ENCODE measurements around the gene FAF1. TPM values are rescaled to one million over a fixed set of nuclear protein-coding genes. Genes with fewer than 3 reads are reported as not detected.
A peak's percentile ranks its signal among the peaks of the same experiment; 100 is the strongest.

FAF1 gene
- total and polyA plus RNA-seq, 9 donors, result 23.1 to 76.0 (median 57.1) TPM

DNA sequence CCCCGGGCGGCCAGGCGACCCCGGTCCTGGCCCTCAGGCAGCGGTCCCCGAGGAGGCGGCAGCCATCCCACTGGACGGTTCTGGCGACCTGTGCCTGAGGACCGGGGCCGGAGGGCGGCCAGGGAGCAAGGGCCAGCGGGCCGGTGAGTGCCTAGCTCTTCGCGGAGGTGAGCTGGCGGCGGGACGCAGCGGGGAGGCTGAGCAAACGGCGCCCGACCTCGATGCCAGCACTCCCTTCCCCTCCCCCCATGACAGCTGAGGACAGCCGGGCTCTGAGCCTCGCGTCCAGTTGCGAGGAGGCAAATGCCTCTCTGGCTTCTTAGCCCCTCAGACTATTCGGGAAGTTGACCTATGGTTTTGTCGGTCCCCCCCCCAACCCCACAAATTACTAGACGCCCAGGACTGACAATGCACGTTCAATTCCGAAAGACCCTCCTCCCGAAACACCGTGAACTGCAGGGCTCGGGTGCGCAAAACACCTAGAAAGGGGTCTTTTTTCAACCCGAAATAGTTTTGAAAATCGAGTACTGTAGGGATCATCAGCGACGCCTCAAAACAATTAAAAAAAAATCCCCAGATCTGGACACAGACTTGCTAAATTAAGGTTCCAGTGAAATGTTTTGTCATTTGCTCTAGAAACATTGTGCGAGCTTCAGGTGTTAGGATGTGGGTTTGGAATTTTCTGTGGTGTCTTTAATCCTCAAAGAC lies 18.2 kb upstream of the FAF1 start:
- no peaks in the 10 kb centered on the region for H3K27me3 ChIP-seq
- intact Hi-C loops (cut with DNase I), result loop anchor here in 1 of 4 donors (10.0 kb wide), 1 partner anchor 1947 kb away; the partner anchor contains the start of genes ECHDC2 and SCP2
- H3K4me1 ChIP-seq (ENCODE audit: insufficient read depth), result peaks cover 5% of the 10 kb centered on the region
- 1 to 4% (median 2%) methylated on average over 33 to 42 of the region's 42 CpGs for WGBS, 3 donors
- DNase-seq, result peak; percentile 63 to 80 (median 77)
- no peaks in the 10 kb centered on the region for H3K9me3 ChIP-seq
- H3K27ac ChIP-seq, result peak overlapping the region; percentile 97 to 99
- H3K4me3 ChIP-seq, result peak overlapping the region; percentile 83
- no peaks in the 10 kb centered on the region for H3K36me3 ChIP-seq
- TF ChIP-seq, protein P1, sequence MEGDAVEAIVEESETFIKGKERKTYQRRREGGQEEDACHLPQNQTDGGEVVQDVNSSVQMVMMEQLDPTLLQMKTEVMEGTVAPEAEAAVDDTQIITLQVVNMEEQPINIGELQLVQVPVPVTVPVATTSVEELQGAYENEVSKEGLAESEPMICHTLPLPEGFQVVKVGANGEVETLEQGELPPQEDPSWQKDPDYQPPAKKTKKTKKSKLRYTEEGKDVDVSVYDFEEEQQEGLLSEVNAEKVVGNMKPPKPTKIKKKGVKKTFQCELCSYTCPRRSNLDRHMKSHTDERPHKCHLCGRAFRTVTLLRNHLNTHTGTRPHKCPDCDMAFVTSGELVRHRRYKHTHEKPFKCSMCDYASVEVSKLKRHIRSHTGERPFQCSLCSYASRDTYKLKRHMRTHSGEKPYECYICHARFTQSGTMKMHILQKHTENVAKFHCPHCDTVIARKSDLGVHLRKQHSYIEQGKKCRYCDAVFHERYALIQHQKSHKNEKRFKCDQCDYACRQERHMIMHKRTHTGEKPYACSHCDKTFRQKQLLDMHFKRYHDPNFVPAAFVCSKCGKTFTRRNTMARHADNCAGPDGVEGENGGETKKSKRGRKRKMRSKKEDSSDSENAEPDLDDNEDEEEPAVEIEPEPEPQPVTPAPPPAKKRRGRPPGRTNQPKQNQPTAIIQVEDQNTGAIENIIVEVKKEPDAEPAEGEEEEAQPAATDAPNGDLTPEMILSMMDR (IDR thresholded peaks at IDR 0.05), result no peak
- TF ChIP-seq POLR2A (IDR thresholded peaks at IDR 0.05), result no peak
- no peak for TF ChIP-seq EP300 (IDR thresholded peaks at IDR 0.05)

DNA sequence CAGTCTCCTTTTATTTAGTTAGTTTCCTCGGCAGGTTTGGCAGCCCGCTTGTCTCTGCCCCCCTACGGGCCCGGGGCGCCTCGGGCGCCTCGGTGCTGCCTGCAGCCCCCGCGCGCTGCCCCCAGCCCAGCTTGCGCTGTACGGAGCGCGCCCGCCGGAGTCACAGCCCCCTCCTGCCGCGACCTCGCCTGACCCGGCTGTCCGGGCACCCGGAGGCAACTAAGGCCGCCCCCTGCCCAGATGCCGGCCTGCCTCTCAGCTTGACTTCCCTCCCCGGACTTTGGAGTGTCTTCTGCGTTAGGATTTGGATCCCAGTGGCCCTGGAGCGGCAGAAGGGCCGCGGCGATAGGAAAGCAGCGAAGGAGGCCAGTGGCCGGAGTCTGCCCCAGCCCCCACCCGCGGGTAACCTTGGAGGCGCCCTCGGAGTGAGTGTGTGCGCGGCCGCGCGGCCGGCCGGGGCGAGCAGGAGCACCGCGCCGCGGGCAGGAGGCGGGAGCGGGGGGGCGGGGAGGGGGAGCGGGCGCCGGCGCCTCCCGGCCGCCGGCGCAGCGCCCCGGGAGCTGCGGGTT lies 17.6 kb upstream of the FAF1 start:
- H3K4me3 ChIP-seq, result peak overlapping the region; percentile 83
- no peaks in the 10 kb centered on the region for H3K36me3 ChIP-seq
- peak overlapping the region; percentile 97 to 99 for H3K27ac ChIP-seq
- H3K9me3 ChIP-seq, result no peaks in the 10 kb centered on the region
- WGBS, 3 donors, result 0 to 2% (median 1%) methylated on average over 36 to 63 of the region's 63 CpGs
- DNase-seq, result peak; percentile 70 to 86 (median 82)
- H3K4me1 ChIP-seq (ENCODE audit: insufficient read depth), result peaks cover 5% of the 10 kb centered on the region
- intact Hi-C loops (cut with DNase I), result loop anchor here in 1 of 4 donors (10.0 kb wide), 1 partner anchor 1947 kb away; the partner anchor contains the start of genes ECHDC2 and SCP2
- TF ChIP-seq, protein P1 (IDR thresholded peaks at IDR 0.05), result no peak
- TF ChIP-seq EP300 (IDR thresholded peaks at IDR 0.05), result no peak
- no peak for TF ChIP-seq POLR2A (IDR thresholded peaks at IDR 0.05)
- H3K27me3 ChIP-seq, result no peaks in the 10 kb centered on the region

DNA sequence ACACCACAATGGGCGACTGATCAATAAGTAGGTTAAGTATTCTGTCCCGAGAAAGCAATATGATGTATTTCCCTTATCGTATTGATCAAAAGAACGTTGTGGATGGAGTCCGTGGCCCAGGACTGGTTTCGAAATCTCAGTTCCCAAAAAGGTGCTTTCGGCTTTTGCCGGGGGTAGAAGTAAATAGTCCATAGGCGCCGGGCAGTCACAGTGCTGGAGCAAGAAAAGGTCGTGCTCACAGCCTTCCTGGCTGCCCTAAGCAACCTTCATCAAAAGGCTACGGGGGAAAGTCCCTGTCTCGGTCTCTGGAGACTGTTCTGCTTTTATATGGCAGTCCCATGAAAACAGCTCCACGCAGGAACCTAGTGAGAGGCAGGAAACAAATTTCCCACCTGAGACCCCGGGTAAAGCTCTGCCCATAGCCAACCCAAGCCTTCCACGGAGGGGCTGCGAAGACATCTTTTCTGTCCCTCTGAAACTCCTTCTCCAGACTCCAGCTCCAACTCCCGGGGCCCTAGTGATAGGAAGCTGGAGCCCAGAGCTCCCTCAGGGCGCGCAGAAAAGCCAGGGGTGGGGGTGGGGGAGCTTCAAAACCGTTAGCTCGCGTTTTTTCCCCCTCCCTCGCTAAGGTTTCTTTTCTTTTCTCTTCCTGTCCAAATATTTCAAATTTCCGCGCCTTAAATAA lies 17.0 kb upstream of the FAF1 start:
- DNase-seq, result peak; percentile 22 to 56 (median 47)
- Histone ChIP-seq H3K4me1 (ENCODE audit: insufficient read depth) (peaks cover 5% of the 10 kb centered on the region), H3K27ac (peak overlapping the region; percentile 97 to 99), H3K27me3 (no peaks in the 10 kb centered on the region), H3K36me3 (no peaks in the 10 kb centered on the region), H3K4me3 (peak overlapping the region; percentile 83), H3K9me3 (no peaks in the 10 kb centered on the region)
- TF ChIP-seq EP300 (IDR thresholded peaks at IDR 0.05) (no peak), POLR2A (IDR thresholded peaks at IDR 0.05) (no peak)
- TF ChIP-seq, protein P1 (IDR thresholded peaks at IDR 0.05), result no peak
- 4 to 6% (median 6%) methylated on average over 26 of the region's 26 CpGs for WGBS, 3 donors
- intact Hi-C loops (cut with DNase I), result loop anchor here in 1 of 4 donors (10.0 kb wide), 1 partner anchor 1948 kb away; the partner anchor contains the start of genes ECHDC2 and SCP2

DNA sequence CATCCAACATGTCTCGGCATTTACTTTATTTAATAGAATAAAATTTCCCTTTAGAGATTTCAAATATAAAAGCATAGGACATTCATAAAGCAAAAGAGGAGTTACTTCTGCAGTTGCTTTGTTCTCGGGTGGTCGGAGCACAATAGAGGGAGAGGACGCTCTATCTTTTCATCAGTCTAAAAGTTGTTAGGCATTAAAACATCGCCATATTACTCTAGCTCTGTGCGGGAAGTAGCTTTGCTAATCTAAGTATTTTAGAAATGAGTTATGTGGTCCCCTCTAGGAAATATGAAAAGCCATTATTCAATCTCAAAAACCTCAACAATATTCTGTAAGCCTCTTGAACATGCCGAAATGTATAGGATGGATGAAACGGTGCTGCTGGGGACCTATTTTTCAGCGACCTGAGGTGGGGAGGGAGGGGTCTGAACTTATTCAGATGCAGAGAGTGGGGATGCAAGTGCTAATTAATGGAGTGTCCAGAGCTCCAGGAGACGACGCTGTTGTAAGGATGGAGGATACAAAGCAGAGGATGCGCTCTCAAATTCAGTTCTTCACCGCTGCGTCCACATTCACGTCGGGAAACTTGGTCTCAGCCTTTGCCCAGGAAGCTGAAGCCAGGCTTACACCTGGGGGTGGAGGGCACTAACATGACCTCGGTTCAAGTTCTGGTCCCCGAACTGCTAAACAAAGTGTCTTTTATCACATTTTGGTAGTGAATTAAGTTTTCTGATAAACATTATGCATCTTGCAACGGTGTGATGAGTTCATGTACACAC lies 16.2 kb upstream of the FAF1 start:
- WGBS, 3 donors, result 51 to 65% (median 59%) methylated on average over 19 of the region's 19 CpGs
- Histone ChIP-seq H3K4me1 (ENCODE audit: insufficient read depth) (peaks cover 5% of the 10 kb centered on the region), H3K27me3 (no peaks in the 10 kb centered on the region), H3K36me3 (no peaks in the 10 kb centered on the region), H3K27ac (peak overlapping the region; percentile 97 to 99), H3K4me3 (peak overlapping the region; percentile 83), H3K9me3 (no peaks in the 10 kb centered on the region)
- peak in 1 of 5 donors; percentile 28 for DNase-seq
- intact Hi-C loops (cut with DNase I), result loop anchor here in 1 of 4 donors (10.0 kb wide), 1 partner anchor 1949 kb away; the partner anchor contains the start of genes ECHDC2 and SCP2
- TF ChIP-seq POLR2A (IDR thresholded peaks at IDR 0.05) (no peak), EP300 (IDR thresholded peaks at IDR 0.05) (no peak)
- TF ChIP-seq, protein P1 (IDR thresholded peaks at IDR 0.05), result no peak

Data from ovary (tissue), 9 donors.